PC-9 (cell line): ENCODE results near the gene KY. TPM values are rescaled to one million over a fixed set of nuclear protein-coding genes. Genes with fewer than 3 reads are reported as not detected.

Experiments used
- BruUV-seq: library from RNA; stranded (reverse); fragments of 400-500 nt; replicated peaks from 2 replicates; lab custom pipeline; 2021; lab: Mats Ljungman, UMichigan
- CTCF ChIA-PET: fragments of 300-600 bp; sonication (Branson Sonifier 250); formaldehyde crosslinking; loops from one replicate; lab custom pipeline; 2022; ENCODE audit warnings: antibody characterized with exemption; lab: Charles Lee
- POLR2A ChIA-PET: fragments of 300-600 bp; sonication (Branson Sonifier 250); formaldehyde crosslinking; loops from one replicate; lab custom pipeline; 2022; ENCODE audit warnings: antibody characterized with exemption; ENCODE audit not compliant: unreplicated experiment; lab: Charles Lee
- DNase-seq, 2 experiments: peaks; one replicate each; pipeline versions ENCODE4 v3.0.0 to v3.0.0-alpha.2; 2015 to 2022; ENCODE audit warnings: mixed read lengths in 1 of 2
- H2AFZ ChIP-seq: fragments of 200-600 bp; sonication (generic); 2 replicates; pipeline ENCODE4 v1.8.1; 2017; ENCODE audit warnings: antibody characterized with exemption
- H3F3A ChIP-seq: fragments of 200-600 bp; sonication (generic); 2 replicates; pipeline ENCODE4 v1.8.1; 2017; ENCODE audit warnings: antibody characterized with exemption, mild to moderate bottlenecking, low read depth; ENCODE audit not compliant: insufficient read depth
- H3K27ac ChIP-seq: fragments of 200-600 bp; sonication (generic); 2 replicates; pipeline ENCODE4 v1.6.1; 2016; ENCODE audit warnings: mixed run types
- H3K27me3 ChIP-seq: fragments of 200-600 bp; sonication (generic); 2 replicates; pipeline ENCODE4 v1.6.1; 2016; ENCODE audit warnings: low read depth, mixed run types; ENCODE audit not compliant: insufficient read depth
- H3K36me3 ChIP-seq: fragments of 200-600 bp; sonication (generic); 2 replicates; pipeline ENCODE4 v1.6.1; 2016; ENCODE audit warnings: low read depth, mixed run types
- H3K4me1 ChIP-seq: fragments of 200-600 bp; sonication (generic); replicated peaks from 2 replicates; pipeline ENCODE4 v1.6.1; 2016; ENCODE audit warnings: mixed run types; ENCODE audit not compliant: insufficient read depth
- H3K4me2 ChIP-seq: fragments of 200-600 bp; sonication (generic); 2 replicates; pipeline ENCODE4 v1.6.1; 2017; ENCODE audit warnings: mixed run types
- H3K4me3 ChIP-seq: fragments of 200-600 bp; sonication (generic); 2 replicates; pipeline ENCODE4 v1.6.1; 2016; ENCODE audit warnings: mixed run types
- H3K79me2 ChIP-seq: fragments of 200-600 bp; sonication (generic); 2 replicates; pipeline ENCODE4 v1.6.1; 2017; ENCODE audit warnings: low read depth, mixed run types
- H3K9me2 ChIP-seq: fragments of 200-600 bp; sonication (generic); 2 replicates; pipeline ENCODE4 v1.8.1; 2017; ENCODE audit warnings: mild to moderate bottlenecking; ENCODE audit not compliant: insufficient read depth
- H3K9me3 ChIP-seq: fragments of 200-600 bp; sonication (generic); 2 replicates; pipeline ENCODE4 v1.8.1; 2016; ENCODE audit warnings: low read depth; ENCODE audit not compliant: insufficient read depth
- H4K20me1 ChIP-seq: fragments of 200-600 bp; sonication (generic); 2 replicates; pipeline ENCODE4 v1.8.1; 2017; ENCODE audit not compliant: insufficient read depth
- CTCF ChIP-seq: fragments of 200-600 bp; sonication (generic); conservative IDR thresholded peaks from 2 replicates; pipeline ENCODE4 v1.6.1; 2017; ENCODE audit warnings: mixed run types, antibody characterized with exemption, mild to moderate bottlenecking, moderate library complexity
- EZH2 ChIP-seq: fragments of 200-600 bp; sonication (generic); IDR thresholded peaks from 2 replicates; pipeline ENCODE4 v1.8.0; 2017; ENCODE audit warnings: antibody characterized with exemption, low read depth
- intact Hi-C: fragments of 100-400 bp; cut with micrococcal nuclease; formaldehyde crosslinking; loops from one replicate; pipeline ENCODE4 v1.10.0; 2022; ENCODE audit not compliant: unreplicated experiment
- total RNA-seq: library from RNA; stranded (reverse); gene quantifications from 2 replicates; pipeline ENCODE4 v1.2.3, GENCODE V29; 2021

The KY gene
- total RNA-seq, 1 experiment from 2014 or later = not detected

GRCh38 chr3:134622806-134623365 is 27.9 kb downstream of the KY start:
- Histone ChIP-seq H4K20me1 (no peaks in the 10 kb centered on the region), H3K9me3 (no peaks in the 10 kb centered on the region), H3F3A (no peaks in the 10 kb centered on the region), H3K4me1 (no peaks in the 10 kb centered on the region), H3K27me3 (peaks cover 6% of the 10 kb centered on the region; the same call in 1 of the 2 replicates), H3K4me3 (no peak overlapping the region), H3K36me3 (no peaks in the 10 kb centered on the region), H3K9me2 (no peaks in the 10 kb centered on the region), H3K4me2 (no peak overlapping the region), H3K27ac (no peak overlapping the region), H3K79me2 (no peaks in the 10 kb centered on the region), H2AFZ (no peak overlapping the region)
- BruUV-seq = no TSS peak
- intact Hi-C loops = no loop called here
- ChIA-PET POLR2A (no interaction called here), CTCF (no interaction called here)
- no peak for TF ChIP-seq EZH2
- no peak for DNase-seq

GRCh38 chr3:134621854-134622253 is 29.0 kb downstream of the KY start:
- H3K4me2 ChIP-seq = no peak overlapping the region
- no peaks in the 10 kb centered on the region for H3K4me1 ChIP-seq
- POLR2A ChIA-PET = interaction anchor here (0.9 kb wide), 1 partner anchor 73 kb away, joined by 6 read pairs; no protein-coding TSS in a partner anchor
- H3K27ac ChIP-seq = no peak overlapping the region
- H3F3A ChIP-seq = no peaks in the 10 kb centered on the region
- H3K9me2 ChIP-seq = no peaks in the 10 kb centered on the region
- CTCF ChIA-PET = no interaction called here
- TF ChIP-seq CTCF (no peak), EZH2 (no peak)
- H4K20me1 ChIP-seq = no peaks in the 10 kb centered on the region
- H3K9me3 ChIP-seq = no peaks in the 10 kb centered on the region
- BruUV-seq = no TSS peak
- intact Hi-C loops = no loop called here
- H2AFZ ChIP-seq = no peak overlapping the region
- no peaks in the 10 kb centered on the region for H3K36me3 ChIP-seq
- H3K4me3 ChIP-seq = no peak overlapping the region
- DNase-seq = no peak
- peaks cover 17% of the 10 kb centered on the region; the same call in 1 of the 2 replicates for H3K27me3 ChIP-seq
- H3K79me2 ChIP-seq = no peaks in the 10 kb centered on the region

GRCh38 chr3:134620476-134621115 is 30.2 kb downstream of the KY start:
- no TSS peak for BruUV-seq
- Histone ChIP-seq H3K79me2 (no peaks in the 10 kb centered on the region), H3K4me2 (no peak overlapping the region), H3K27ac (no peak overlapping the region), H3K4me3 (no peak overlapping the region), H3K27me3 (peaks cover 28% of the 10 kb centered on the region), H3K9me3 (no peaks in the 10 kb centered on the region), H3K9me2 (no peaks in the 10 kb centered on the region), H3K36me3 (no peaks in the 10 kb centered on the region), H2AFZ (no peak overlapping the region), H3F3A (no peaks in the 10 kb centered on the region), H3K4me1 (no peaks in the 10 kb centered on the region), H4K20me1 (no peaks in the 10 kb centered on the region)
- ChIA-PET POLR2A (no interaction called here), CTCF (no interaction called here)
- intact Hi-C loops = no loop called here
- DNase-seq = no peak
- TF ChIP-seq CTCF (no peak), EZH2 (no peak)
